ENCODE data around the gene PUSL1.

DNA sequence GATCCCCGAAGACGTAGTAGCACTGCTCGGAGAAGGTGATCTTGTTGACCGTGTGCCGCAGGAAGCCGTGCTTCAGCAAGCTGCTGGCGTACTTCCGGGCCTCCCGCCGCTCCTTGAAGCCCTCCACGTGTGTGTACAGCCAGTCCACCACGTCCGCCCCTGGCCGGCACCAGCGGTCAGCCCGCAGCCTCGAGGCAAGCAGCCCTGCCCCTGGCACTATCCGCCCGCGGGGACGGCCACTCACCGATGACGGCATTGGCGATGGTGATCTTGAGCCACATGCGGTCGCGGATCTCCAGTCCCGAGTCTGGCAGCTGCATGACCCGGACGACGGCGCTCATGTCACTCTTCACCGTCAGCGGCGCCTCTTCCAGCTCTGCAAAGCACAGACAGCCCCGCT, 29.9 kb downstream of the PUSL1 start:
- TF ChIP-seq, protein P1, sequence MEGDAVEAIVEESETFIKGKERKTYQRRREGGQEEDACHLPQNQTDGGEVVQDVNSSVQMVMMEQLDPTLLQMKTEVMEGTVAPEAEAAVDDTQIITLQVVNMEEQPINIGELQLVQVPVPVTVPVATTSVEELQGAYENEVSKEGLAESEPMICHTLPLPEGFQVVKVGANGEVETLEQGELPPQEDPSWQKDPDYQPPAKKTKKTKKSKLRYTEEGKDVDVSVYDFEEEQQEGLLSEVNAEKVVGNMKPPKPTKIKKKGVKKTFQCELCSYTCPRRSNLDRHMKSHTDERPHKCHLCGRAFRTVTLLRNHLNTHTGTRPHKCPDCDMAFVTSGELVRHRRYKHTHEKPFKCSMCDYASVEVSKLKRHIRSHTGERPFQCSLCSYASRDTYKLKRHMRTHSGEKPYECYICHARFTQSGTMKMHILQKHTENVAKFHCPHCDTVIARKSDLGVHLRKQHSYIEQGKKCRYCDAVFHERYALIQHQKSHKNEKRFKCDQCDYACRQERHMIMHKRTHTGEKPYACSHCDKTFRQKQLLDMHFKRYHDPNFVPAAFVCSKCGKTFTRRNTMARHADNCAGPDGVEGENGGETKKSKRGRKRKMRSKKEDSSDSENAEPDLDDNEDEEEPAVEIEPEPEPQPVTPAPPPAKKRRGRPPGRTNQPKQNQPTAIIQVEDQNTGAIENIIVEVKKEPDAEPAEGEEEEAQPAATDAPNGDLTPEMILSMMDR (conservative IDR thresholded peaks at IDR 0.05): no peak
- no peak for TF ChIP-seq EZH2 (IDR thresholded peaks at IDR 0.05; ENCODE audit: low read depth)
